NCI-H524 (cell line): Measurements from ENCODE around the gene SLC16A8.
"Not testable (repeated sequence)": the region's sequence is repeated elsewhere in the genome, so short reads cannot be mapped to it uniquely, and the experiment has no call there.

Experiments used
- DNase-seq, 2 experiments: peaks; one replicate each; lab custom pipeline; 2025; lab: John Stamatoyannopoulos, UW

The SLC16A8 gene

DNA sequence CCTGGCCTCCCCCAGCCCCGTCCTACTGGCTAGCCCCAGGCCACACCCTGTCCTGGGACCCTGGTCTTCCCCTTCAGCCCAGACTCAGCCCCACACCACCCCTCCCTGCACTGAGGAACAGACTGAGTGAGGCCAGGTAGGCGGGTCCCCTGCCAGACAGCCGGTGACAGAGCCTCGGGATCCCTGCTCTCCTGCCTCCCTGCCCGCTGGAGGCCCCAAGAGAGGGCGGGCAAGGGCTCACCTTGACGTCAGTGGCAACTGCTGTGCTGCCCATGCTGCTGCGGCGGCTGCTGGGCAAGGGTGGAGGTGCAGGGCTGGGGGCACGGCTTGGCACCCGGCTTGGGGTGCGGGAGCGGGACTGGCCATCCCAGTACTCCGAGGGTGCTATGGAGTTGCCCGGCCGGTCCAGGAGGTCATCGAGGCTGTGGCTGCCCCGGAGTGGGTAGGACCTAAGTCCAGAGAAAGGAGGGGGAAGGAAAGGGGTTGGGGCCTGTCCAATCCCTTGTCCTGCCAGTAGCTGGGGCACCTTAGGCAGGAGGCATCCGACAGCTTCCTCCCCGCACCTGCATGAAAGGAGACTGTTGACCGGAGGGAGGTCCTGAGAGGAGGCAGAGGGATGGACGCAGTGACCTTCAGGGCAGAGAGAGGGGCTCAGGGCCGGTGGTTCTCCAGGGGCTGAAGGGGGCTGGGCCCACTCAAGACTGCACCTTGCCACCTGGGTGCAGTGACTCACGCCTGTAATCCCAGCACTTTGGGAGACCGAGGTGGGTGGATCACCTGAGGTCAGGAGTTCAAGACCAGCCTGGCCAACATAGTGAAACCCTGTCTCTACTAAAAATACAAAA is 2.2 kb upstream of the SLC16A8 start:
- DNase-seq, result no peak

DNA sequence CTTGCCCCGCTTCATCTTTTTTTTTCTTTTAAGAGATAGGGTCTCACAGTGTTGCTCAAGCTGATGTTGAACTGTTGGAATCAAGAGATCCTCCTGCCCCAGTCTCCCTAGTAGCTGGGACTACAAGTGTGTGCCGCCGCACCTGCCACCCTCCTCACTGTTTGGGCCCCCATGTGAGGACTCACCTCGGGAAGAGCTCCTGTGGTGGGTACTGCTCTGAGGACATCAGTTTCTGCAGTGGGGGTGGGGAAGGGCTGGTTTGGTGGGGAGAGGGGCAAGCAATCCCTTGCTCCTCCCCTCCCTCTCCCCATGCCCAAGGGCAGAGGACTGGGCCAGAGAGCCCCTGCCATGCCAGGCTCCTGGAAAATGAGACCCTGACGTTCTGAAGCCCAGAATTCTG is 1.5 kb upstream of the SLC16A8 start:
- no peak for DNase-seq

- DNase-seq, result no peak
These were observed 1.1 kb upstream of the SLC16A8 start for GRCh38 chr22:38085056-38085455.

- no peak for DNase-seq
These were observed 836 bp downstream of the SLC16A8 start for GRCh38 chr22:38082986-38083710.

DNA sequence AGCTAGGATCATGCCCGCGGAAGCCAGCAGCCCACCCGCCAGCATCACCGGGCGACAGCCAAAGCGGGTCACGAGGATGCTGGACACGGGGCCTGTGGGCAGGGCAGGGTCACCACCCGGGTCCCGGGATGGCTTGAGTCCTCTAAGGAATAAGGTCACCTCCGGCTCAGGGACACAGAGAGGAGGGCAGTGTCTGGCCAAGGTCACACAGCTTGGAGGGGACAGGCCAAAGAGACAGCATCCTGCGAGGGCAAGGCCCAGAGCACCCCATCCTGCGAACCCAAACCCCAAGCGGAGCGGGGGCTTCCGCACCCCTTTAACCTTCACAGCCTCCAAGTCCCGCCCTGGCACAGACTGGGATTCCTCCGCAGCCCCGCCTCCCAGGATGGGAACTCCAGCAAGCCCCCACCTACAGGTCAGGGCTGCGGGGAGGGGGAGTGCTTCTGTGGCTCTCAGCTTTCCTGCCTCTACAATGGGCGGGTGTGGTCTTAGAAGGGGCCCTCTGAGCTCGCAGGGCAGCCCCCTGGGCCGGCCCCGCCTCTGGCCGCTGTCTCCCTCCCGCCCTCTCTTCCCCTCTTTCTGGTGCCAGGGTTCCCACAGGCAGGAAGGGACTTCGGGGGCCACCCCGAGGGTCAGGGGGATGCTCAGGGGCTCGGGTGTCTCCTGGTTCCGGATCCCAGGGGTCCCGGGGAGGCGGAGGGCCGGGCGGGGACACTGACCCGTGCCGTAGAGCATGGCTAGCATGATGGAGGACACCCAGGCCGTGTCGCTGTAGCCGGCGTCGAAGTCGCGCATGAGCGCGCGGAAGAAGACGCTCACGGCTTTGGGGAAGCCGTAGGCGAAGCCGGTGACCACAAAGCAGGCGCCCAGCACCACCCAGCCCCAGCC is 1.8 kb downstream of the SLC16A8 start:
- no peak for DNase-seq

- no peak for DNase-seq
These were observed 2.4 kb downstream of the SLC16A8 start for GRCh38 chr22:38081636-38081940.

GRCh38 chr22:38080850-38081635 is 2.9 kb downstream of the SLC16A8 start:
- no peak for DNase-seq

- no peak for DNase-seq
These were observed 3.5 kb downstream of the SLC16A8 start for GRCh38 chr22:38080474-38080849.

GRCh38 chr22:38079804-38080203 is 4.2 kb downstream of the SLC16A8 start:
- no peak for DNase-seq

DNA sequence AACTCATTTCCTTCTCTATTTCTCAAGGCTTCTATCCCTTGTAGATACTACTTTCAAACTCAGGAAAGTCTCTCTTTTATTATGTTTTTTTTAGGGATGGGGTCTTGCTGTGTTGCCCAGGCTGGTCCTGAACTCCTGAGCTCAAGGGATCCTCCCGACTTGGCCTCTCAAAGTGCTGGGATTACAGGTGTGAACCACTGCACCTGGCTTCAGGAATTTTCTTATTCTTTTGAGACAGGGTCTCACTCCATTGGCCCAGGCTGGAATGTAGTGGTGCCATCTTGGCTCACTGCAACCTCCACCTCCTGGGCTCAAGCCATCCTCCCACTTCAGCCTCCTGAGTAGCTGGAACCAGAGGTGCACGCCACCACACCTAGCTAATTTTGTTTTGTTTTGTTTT is 4.8 kb downstream of the SLC16A8 start:
- DNase-seq, result not testable (repeated sequence)

DNA sequence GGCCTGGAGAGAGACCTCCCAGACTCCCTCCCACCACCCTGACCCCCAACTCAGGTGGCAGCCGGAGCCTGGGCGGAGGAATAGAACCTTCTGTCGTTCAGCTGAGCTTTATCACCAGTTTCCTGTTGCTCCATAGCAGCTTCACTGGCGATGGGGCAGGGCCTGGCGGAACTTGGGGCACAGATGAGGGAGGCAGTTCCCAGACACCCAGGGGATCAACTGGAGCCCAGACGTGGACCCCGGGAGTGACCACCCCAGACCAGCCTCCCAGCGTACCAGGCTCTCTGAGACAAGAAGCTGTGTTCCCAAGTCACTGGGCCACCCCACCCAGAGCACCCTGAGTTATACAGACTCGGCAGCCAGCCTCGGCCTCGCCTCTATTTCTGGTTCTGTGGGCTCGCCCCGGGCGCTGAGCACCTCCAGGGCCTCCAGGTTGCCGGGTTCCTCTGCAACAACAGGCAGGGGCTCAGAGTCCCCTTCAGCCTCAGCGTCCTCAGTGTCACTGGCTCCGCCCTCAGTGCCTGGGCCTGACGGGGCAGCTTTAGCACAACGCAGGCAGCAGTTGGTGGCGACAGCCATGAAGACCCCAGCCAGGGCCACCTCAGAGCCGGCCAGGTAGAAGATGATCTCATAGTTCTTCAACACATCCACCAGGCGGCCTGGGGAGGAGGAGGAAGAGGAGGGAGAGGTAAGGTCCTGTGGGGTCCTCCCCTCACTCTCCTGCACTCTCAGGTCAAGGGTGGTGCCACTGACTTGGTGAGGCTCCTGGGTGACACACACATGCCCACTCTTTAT is 5.7 kb downstream of the SLC16A8 start:
- DNase-seq, result no peak

DNA sequence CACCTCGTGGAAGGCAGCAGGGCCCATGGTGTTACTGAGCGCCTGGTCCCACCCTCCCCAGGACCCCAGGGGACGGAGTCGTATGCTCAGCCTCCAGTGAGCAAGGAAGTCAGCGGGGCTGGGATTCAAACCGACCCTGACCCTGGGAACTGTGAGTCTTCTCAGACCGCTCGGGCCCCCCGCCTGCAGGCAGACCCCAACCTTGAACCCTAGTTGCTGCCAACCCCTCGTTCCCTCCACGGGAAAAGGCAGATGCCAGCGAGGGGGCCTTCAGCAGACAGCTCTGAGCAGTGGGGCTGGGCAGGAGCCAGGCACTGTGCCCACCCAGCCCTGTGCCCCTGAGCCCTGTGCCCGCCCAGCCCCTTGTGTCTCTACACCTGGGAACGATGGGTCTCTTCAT is 6.4 kb downstream of the SLC16A8 start:
- no peak for DNase-seq

DNA sequence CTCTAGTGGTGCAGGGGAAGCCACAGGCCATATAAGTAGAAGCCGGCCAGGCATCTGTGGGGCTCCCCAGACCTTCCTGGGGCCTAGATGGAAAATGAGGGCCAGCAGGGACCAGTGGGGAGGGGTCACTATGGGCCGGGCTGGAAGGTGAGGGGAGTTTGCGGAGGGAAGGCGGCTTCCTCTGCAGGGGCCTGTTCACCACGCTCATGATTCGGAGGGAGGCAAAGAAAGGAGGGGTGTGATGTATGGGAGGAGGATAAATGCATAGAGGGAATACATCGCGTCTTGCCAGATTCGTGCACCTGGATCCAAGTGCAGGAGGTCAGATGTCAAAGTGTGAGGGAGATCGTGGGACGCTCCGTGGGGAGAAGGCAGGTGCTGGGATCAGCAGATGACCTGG is 6.9 kb downstream of the SLC16A8 start:
- DNase-seq, result no peak

DNA sequence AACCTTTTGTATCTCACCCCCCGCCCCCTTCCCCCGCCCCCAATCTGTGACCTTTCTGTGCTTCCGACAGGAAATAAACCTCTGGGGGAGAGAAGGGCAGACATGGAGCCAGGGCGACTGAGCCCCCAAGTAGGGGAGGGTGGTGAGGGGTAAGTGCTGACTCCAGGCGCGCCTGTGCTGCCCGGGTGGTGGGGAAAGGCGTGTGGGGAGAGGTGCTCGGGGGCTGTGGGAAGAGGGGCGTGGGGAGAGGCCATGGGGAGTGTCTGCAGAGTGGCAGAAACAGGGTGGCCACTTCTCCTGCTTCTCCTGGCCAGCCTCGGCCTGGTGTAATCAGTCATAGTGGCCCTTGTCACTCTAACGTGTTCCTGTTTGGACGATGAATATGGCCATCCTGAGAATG is 8.0 kb downstream of the SLC16A8 start:
- DNase-seq, result no peak

DNA sequence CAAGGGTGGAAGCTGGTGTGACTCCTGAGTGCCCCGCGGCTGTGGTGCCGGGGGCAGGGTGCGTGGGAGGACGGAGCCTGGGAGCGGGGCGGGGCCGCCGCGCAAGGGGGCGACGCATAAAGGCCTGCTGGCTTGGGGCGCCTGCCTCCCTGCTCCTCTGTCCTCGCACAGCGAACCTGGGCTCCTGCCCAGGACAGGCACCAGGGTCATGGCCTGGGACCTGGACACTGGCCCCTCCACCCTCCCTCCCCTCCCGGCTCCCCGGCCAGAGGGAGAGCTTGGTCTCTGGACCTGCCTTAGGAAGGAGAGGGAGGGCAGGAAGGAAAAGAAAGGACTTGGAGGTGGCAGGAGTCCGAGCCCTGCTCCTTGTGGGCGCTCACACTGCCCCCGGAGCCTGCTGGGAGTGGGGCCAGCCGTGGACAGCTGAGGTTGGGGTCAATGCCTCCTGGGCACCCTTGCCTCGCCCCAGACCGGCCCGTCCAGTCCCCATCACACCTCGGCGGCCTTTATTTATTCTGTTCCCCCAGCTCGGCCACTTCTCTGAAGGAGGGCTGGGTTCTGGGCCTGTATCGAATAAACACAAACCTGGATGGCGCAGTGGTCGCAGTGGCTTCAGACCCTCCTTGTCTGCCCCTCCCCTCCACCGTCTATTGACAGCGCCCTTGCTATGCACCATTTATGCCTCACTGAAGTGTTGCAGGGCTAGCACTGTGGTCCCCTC is 8.7 kb downstream of the SLC16A8 start:
- DNase-seq, result no peak

GRCh38 chr22:38074181-38075104 is 9.5 kb downstream of the SLC16A8 start:
- DNase-seq, result no peak

- DNase-seq, result no peak
These were observed 10.5 kb downstream of the SLC16A8 start for GRCh38 chr22:38073150-38074130.
